Natural killer cell treated with Interleukin-12 subunit alpha and Interleukin-12 subunit beta and Interleukin-15 and Interleukin-18, amount 100 ng/mL, for 72 hours (primary cell): Measurements from ENCODE around the gene FKBP5. TPM values are rescaled to one million over a fixed set of nuclear protein-coding genes. Genes with fewer than 3 reads are reported as not detected.
"Not testable (repeated sequence)": the region's sequence is repeated elsewhere in the genome, so short reads cannot be mapped to it uniquely, and the experiment has no call there.

Source experiments
- ATAC-seq, 2 donors: fragments of 150-1000 bp; cut with Tn5 transposase in 1 of 2; sonication (Bioruptor Pico), chemical (Tn5 transposase) in 1 of 2; 2 replicates each; pipeline ENCODE4 v1.10.0; 2021
- DNase-seq: peaks from one replicate; pipeline ENCODE4 v3.0.0; 2022; ENCODE audit warnings: low spot score
- H3K27ac Mint-ChIP-seq, 2 donors: 1 replicate in 1 of 2; 2 replicates in 1 of 2; pipeline ENCODE4 v1.8.0; 2022; ENCODE audit warnings: mixed read lengths in 2 of 2, mild to moderate bottlenecking in 1 of 2, moderate library complexity in 1 of 2
- H3K27me3 Mint-ChIP-seq, 2 donors: 1 replicate in 1 of 2; 2 replicates in 1 of 2; pipeline ENCODE4 v1.8.0; 2022; ENCODE audit warnings: mixed read lengths in 2 of 2
- H3K36me3 Mint-ChIP-seq: one replicate; pipeline ENCODE4 v1.8.0; 2022; ENCODE audit warnings: mixed read lengths
- H3K4me1 Mint-ChIP-seq, 2 donors: 1 replicate in 1 of 2; 2 replicates in 1 of 2; pipeline ENCODE4 v1.8.0; 2022; ENCODE audit warnings: low read depth in 2 of 2, mixed read lengths in 2 of 2, mild to moderate bottlenecking in 1 of 2
- H3K4me3 Mint-ChIP-seq: one replicate; pipeline ENCODE4 v1.8.0; 2022; ENCODE audit warnings: mixed read lengths
- H3K9me3 Mint-ChIP-seq: 2 replicates; pipeline ENCODE4 v1.8.0; 2022; ENCODE audit warnings: mixed read lengths
- total RNA-seq, 2 donors: library from RNA; stranded (reverse); gene quantifications; one replicate each; pipeline ENCODE4 v1.2.3, GENCODE V29; 2022

FKBP5 gene
- total RNA-seq: 10 to 100 TPM; 14.1 to 32.5 TPM

DNA sequence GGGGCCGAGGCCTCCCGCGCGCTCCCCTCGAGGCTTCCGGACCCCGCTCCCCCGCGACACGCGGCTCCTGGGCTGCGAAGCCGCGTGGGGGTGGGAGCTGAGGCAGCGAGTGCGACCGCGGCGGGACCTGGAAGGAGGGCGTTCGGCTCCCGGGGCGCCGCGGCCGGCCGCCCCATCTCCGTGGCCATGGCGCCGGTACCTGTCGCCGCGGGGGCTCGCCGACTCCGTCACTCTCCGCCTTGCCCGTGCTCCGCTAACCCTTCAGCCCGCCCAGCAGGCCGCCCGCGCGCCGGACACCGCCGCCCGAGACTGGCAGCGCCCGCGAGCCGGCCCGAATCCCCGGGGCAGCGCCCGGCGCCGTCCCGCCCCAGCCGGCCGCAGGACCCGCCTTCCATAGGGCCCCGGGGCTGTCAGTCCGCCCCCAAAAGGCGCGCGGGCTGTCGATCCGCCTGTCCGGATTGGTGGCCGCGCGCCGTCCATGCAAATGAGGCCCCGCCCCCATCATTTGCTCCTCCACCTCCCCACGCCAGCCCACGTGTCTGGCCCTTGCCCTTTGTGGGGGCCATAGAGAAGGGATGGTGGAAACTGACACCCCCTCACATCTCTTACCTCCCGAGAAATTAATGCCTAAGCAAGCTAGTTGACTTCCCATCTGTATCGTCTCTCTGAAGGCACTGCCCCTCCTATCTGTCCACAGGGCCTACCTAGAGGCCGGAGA, at the start of gene FKBP5:
FKBP5 (minus strand) TSS at position 311 of the 718 bp plus-strand sequence. CDS start 46,091 bp downstream, outside the sequence.
- peak; percentile 98 for ATAC-seq
- Mint-ChIP-seq H3K4me3 (peak within 1 kb of the TSS; percentile 93), H3K9me3 (no peaks in the 10 kb centered on the region), H3K27me3 (no peaks in the 10 kb centered on the region), H3K4me1 (peaks cover 11 to 16% of the 10 kb centered on the region in 2 donors), H3K36me3 (no peaks in the 10 kb centered on the region), H3K27ac (peak within 1 kb of the TSS; percentile 58 to 86)
- DNase-seq: peak; percentile 95

DNA sequence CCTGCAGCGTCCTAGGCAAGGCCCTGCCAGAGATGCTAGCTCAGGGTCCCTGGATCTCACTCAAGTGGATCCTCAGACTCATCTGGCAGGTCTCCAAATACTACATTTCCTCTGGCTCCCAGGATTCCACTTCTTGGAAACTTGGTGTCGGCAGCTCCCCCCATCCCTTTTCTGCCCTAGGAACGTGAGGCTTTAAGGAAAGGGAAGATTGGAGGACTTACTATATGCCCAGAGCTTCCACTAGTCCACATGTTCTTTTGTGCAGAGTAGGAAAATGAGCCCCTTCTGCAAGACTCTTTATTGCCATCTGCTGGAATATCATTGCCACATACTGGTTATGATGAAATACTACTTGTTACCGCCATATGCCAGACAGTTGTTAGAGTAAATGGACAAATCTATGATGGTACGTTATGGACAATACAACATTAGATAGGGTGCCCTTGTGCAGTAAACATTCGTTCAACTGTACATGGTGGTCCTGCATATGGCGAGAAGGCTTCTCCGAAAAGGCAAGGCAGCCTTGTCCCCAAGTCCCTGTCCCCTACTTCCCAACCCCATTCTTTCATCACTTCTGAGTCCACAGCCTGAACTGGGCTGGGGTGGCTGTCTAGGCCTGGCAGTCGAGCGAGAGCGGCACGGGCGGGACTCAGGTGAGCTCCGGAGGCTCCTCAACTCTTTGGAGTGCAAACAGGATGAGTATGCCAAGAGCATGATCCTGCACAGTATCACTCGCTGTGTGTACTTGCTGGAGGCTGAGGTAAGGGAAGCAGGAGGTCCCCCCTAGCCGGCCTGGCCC, 48.9 kb upstream of the FKBP5 start:
- no peaks in the 10 kb centered on the region for H3K9me3 Mint-ChIP-seq
- DNase-seq: no peak
- H3K27ac Mint-ChIP-seq: peak overlapping the region in 1 of 2 donors; percentile 53
- H3K36me3 Mint-ChIP-seq: no peaks in the 10 kb centered on the region
- H3K27me3 Mint-ChIP-seq: no peaks in the 10 kb centered on the region
- no peak overlapping the region for H3K4me3 Mint-ChIP-seq
- ATAC-seq: peak; percentile 60 to 76
- peaks cover 11 to 16% of the 10 kb centered on the region in 2 donors for H3K4me1 Mint-ChIP-seq

DNA sequence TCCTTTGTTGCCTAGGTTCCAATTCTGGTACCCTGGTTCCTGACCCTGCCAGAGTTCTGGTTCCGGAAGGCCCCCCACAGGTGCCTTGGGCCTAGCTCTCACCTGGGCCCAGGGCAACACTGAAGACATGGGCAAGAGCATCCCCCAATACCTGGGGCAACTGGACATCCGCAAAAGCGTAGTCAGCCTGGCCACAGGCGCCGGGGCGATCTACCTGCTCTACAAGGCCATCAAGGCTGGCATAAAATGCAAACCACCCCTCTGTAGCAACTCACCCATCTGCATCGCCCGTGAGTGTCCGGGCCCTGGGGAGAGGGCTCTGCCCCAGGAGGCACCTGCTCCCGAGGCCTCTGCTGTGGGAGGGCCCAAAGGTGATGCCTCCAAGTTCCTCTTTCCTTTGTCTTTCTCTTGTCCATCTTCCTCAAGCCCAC, 48.3 kb upstream of the FKBP5 start, which contains the start of gene ARMC12:
ARMC12 (plus strand) TSS at position 51 of the 431 bp plus-strand sequence; CDS start at position 128, 77 bp downstream.
- H3K36me3 Mint-ChIP-seq: no peaks in the 10 kb centered on the region
- no peaks in the 10 kb centered on the region for H3K9me3 Mint-ChIP-seq
- H3K4me1 Mint-ChIP-seq: peaks cover 15 to 21% of the 10 kb centered on the region in 2 donors
- peak within 1 kb of the TSS in 1 of 2 donors; percentile 53 for H3K27ac Mint-ChIP-seq
- no peak within 1 kb of the TSS for H3K4me3 Mint-ChIP-seq
- H3K27me3 Mint-ChIP-seq: no peaks in the 10 kb centered on the region
- ATAC-seq: no peak
- no peak for DNase-seq

DNA sequence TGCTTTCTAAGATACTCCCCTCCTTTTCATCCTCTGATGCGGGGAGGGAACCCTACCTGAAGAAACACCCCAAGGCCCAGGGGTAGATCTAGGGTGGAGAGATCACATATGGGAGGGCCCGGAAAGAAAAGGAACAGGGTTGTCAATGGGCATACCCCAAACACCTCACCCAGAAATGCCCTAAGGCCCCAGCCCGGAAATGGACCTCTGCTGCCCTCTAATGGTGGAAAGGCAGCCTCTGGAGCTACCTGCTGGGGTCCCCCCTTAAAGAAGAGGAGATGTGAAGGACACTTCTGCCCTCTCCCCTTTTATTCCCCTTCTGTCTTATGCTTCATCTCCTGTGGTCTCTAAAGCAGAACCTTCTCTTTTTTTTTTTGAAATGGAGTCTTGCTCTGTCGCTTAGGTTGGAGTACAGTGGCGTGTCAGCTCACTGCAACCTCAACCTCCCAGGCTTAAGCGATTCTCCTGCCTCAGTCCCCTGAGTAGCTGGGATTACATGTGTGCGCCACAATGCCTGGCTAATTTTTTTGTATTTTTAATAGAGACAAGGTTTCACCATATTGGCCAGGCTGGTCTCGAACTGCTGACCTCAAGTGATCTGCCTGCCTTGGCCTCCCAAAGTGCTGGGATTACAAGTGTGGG, 47.7 kb upstream of the FKBP5 start:
- Mint-ChIP-seq H3K4me3 (no peak overlapping the region), H3K27me3 (no peaks in the 10 kb centered on the region), H3K27ac (no peak overlapping the region), H3K36me3 (no peaks in the 10 kb centered on the region), H3K9me3 (no peaks in the 10 kb centered on the region), H3K4me1 (peaks cover 16 to 21% of the 10 kb centered on the region in 2 donors)
- DNase-seq (peak; percentile 84), ATAC-seq (peak; percentile 37 to 62)

DNA sequence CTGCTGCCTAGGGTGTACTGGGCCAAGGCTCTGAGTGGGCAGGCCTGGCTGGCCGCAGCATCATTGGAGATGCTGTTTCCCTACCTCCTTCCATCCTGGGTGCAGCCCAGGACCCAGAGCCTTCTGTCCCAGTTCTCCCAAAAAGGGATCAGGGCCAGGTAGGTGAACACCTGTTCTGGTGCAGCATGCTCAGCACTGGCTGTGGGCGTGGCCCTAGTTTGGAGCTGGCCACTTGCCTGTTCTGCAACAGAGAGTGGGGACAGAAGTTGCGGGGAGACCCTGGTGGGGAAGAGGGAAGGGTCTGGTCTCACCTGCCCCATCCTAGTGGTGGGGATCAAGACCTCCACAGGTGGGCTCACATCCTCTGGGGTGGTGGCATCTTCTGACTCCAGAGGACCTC, 46.7 kb upstream of the FKBP5 start:
- H3K9me3 Mint-ChIP-seq: no peaks in the 10 kb centered on the region
- ATAC-seq (no peak), DNase-seq (no peak)
- peaks cover 18 to 25% of the 10 kb centered on the region in 2 donors for H3K4me1 Mint-ChIP-seq
- H3K36me3 Mint-ChIP-seq: no peaks in the 10 kb centered on the region
- no peak overlapping the region for H3K27ac Mint-ChIP-seq
- H3K27me3 Mint-ChIP-seq: no peaks in the 10 kb centered on the region
- no peak overlapping the region for H3K4me3 Mint-ChIP-seq

GRCh38 chr6:35734319-35734718, 45.6 kb upstream of the FKBP5 start:
- not testable (repeated sequence) for H3K9me3 Mint-ChIP-seq, H3K4me3 Mint-ChIP-seq, DNase-seq, H3K27ac Mint-ChIP-seq, H3K27me3 Mint-ChIP-seq, H3K36me3 Mint-ChIP-seq, ATAC-seq
- H3K4me1 Mint-ChIP-seq: peaks cover 24 to 35% of the 10 kb centered on the region in 2 donors

DNA sequence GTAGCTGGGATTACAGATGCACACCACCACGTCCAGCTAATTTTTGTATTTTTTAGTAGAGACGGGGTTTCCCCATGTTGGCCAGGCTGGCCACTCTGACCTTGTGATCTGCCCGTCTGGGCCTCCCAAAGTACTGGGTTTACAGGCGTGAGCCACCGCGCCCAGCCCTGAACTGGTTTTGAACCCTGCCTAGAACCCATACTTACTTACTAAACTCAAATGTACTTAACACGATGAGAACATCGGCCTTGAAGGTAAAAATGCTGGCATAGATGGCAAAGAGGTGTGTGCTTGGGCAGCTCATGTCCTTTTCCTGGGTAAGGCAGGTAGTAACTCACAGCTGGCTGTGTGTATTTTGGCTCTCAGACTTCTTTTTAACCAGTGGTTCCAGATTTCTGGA, 44.9 kb upstream of the FKBP5 start:
- Mint-ChIP-seq H3K4me3 (no peak overlapping the region), H3K27me3 (peaks cover 0 to 8% of the 10 kb centered on the region in 2 donors), H3K4me1 (peaks cover 29 to 38% of the 10 kb centered on the region in 2 donors), H3K27ac (no peak overlapping the region), H3K36me3 (no peaks in the 10 kb centered on the region), H3K9me3 (no peaks in the 10 kb centered on the region)
- ATAC-seq: no peak
- DNase-seq: no peak

- no peaks in the 10 kb centered on the region for H3K36me3 Mint-ChIP-seq
Measured at GRCh38 chr6:35731736-35732532, 43.2 kb upstream of the FKBP5 start.

GRCh38 chr6:35731414-35731735, 42.7 kb upstream of the FKBP5 start:
- H3K36me3 Mint-ChIP-seq: no peaks in the 10 kb centered on the region
- peaks cover 0 to 12% of the 10 kb centered on the region in 2 donors for H3K27me3 Mint-ChIP-seq
- H3K27ac Mint-ChIP-seq: peak overlapping the region in 1 of 2 donors; percentile 46
- peak overlapping the region; percentile 73 for H3K4me3 Mint-ChIP-seq
- ATAC-seq: peak; percentile 65 to 66
- DNase-seq: peak; percentile 80
- H3K4me1 Mint-ChIP-seq: peaks cover 41 to 52% of the 10 kb centered on the region in 2 donors
- H3K9me3 Mint-ChIP-seq: no peaks in the 10 kb centered on the region

More at GRCh38 chr6:35731736-35732532, 43.2 kb upstream of the FKBP5 start:
- peak; percentile 93 for DNase-seq
- Mint-ChIP-seq H3K27me3 (peaks cover 0 to 8% of the 10 kb centered on the region in 2 donors), H3K4me3 (peak overlapping the region; percentile 73), H3K9me3 (no peaks in the 10 kb centered on the region), H3K4me1 (peaks cover 35 to 47% of the 10 kb centered on the region in 2 donors), H3K27ac (peak overlapping the region in 1 of 2 donors; percentile 46)
- ATAC-seq: peak; percentile 82

DNA sequence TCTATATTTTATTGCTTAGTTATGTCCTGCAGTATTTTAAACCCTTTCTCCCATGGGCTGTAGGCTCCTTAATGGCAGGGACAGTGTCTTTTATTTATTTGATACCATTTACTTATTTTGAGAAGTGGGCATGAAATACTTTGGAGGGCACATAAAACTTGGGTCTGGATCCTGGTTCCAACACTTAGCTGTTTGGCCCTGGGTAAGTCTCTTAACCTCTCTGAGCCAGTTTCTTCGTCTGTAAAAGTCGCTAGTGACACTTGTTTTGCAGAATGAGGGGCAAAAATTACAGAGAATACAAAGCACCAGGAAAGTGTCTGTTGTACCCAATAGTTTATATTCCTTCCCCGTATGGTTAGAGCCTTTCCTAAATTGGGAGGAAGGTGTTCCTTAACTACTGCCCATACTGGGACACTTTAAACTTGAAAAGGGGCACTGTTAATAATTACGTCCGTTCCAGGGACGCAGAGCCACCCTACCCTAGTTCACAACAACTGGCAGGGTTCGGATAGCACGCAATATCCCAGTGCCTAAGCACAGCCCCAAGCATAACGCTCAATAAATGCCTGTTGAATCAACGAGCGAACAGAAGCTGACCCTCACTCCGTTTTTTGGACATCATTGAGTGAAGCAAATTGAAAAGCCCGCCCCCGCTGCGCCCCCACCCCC, 42.2 kb upstream of the FKBP5 start:
- no peak for DNase-seq
- Mint-ChIP-seq H3K9me3 (no peaks in the 10 kb centered on the region), H3K27me3 (peaks cover 0 to 12% of the 10 kb centered on the region in 2 donors), H3K27ac (peak overlapping the region in 1 of 2 donors; percentile 46), H3K36me3 (no peaks in the 10 kb centered on the region), H3K4me1 (peaks cover 42 to 53% of the 10 kb centered on the region in 2 donors), H3K4me3 (peak overlapping the region; percentile 73)
- ATAC-seq: no peak

GRCh38 chr6:35729722-35730121, 41.0 kb upstream of the FKBP5 start:
- Mint-ChIP-seq H3K9me3 (no peaks in the 10 kb centered on the region), H3K4me1 (peaks cover 47 to 60% of the 10 kb centered on the region in 2 donors), H3K27me3 (peaks cover 0 to 12% of the 10 kb centered on the region in 2 donors), H3K4me3 (peak overlapping the region; percentile 26), H3K27ac (peak overlapping the region; percentile 22), H3K36me3 (no peaks in the 10 kb centered on the region)
- DNase-seq (no peak), ATAC-seq (no peak)
